AML-193 (cell line): ENCODE data around the gene SECISBP2.

Experiments used
- DNase-seq, 2 experiments: peaks; one replicate each; lab custom pipeline; 2025; lab: John Stamatoyannopoulos, UW

The SECISBP2 gene

GRCh38 chr9:89408628-89409101, 90.4 kb downstream of the SECISBP2 start:
- DNase-seq: peak; percentile 78 to 88
